Neutrophil (primary cell): ENCODE measurements around the gene FHIP1A.

ENCODE experiments used
- H3K27ac ChIP-seq: fragments of 200-600 bp; sonication (generic); 2 replicates; pipeline ENCODE4 v1.5.1; 2016; ENCODE audit warnings: mild to moderate bottlenecking, moderate library complexity
- H3K27me3 ChIP-seq: fragments of 200-600 bp; sonication (generic); 2 replicates; pipeline ENCODE4 v1.6.0; 2016; ENCODE audit warnings: mild to moderate bottlenecking
- H3K36me3 ChIP-seq: fragments of 200-600 bp; sonication (generic); 2 replicates; pipeline ENCODE4 v1.5.1; 2017
- H3K4me1 ChIP-seq, 2 experiments: fragments of 200-600 bp in 1 of 2; sonication (generic) in 1 of 2; 1 replicate in 1 of 2; 2 replicates in 1 of 2; pipeline versions ENCODE4 v1.5.1 to v1.6.1; 2013 to 2016; ENCODE audit warnings: low read depth in 1 of 2, low read length in 1 of 2, mild to moderate bottlenecking in 1 of 2, moderate library complexity in 1 of 2; ENCODE audit not compliant: control insufficient read depth in 1 of 2, insufficient read depth in 1 of 2
- H3K4me3 ChIP-seq, 2 experiments: fragments of 200-600 bp in 1 of 2; sonication (generic) in 1 of 2; 1 replicate in 1 of 2; 2 replicates in 1 of 2; pipeline ENCODE4 v1.5.1; 2013 to 2016; ENCODE audit warnings: low read depth in 1 of 2, low read length in 1 of 2, mild to moderate bottlenecking in 1 of 2, moderate library complexity in 1 of 2
- H3K9me3 ChIP-seq: fragments of 200-600 bp; sonication (generic); 2 replicates; pipeline ENCODE4 v1.5.1; 2016
- CTCF ChIP-seq: fragments of 200-600 bp; sonication (generic); IDR thresholded peaks from 2 replicates; pipeline ENCODE4 v1.5.1; 2016; ENCODE audit warnings: antibody characterized with exemption

FHIP1A gene

GRCh38 chr4:151429957-151430570, 21.1 kb downstream of the FHIP1A start:
- no peak for TF ChIP-seq CTCF
- Histone ChIP-seq H3K27ac (no peak overlapping the region), H3K36me3 (no peaks in the 10 kb centered on the region), H3K9me3 (no peaks in the 10 kb centered on the region), H3K27me3 (peaks cover 7% of the 10 kb centered on the region), H3K4me1 (no peaks in the 10 kb centered on the region), H3K4me3 (no peak overlapping the region)

- peaks cover 7% of the 10 kb centered on the region for H3K27me3 ChIP-seq
- no peak for TF ChIP-seq CTCF
- H3K4me1 ChIP-seq: no peaks in the 10 kb centered on the region
- no peak overlapping the region for H3K27ac ChIP-seq
- H3K36me3 ChIP-seq: no peaks in the 10 kb centered on the region
- H3K4me3 ChIP-seq: no peak overlapping the region
- H3K9me3 ChIP-seq: no peaks in the 10 kb centered on the region
Measured at GRCh38 chr4:151430740-151431457, 21.9 kb downstream of the FHIP1A start.

GRCh38 chr4:151431728-151432127, 22.8 kb downstream of the FHIP1A start:
- no peaks in the 10 kb centered on the region for H3K9me3 ChIP-seq
- no peak overlapping the region for H3K4me3 ChIP-seq
- no peaks in the 10 kb centered on the region for H3K36me3 ChIP-seq
- H3K27me3 ChIP-seq: peaks cover 3% of the 10 kb centered on the region
- H3K27ac ChIP-seq: no peak overlapping the region
- no peaks in the 10 kb centered on the region for H3K4me1 ChIP-seq
- TF ChIP-seq CTCF: no peak

- no peaks in the 10 kb centered on the region for H3K9me3 ChIP-seq
- no peak overlapping the region for H3K27ac ChIP-seq
- no peaks in the 10 kb centered on the region for H3K36me3 ChIP-seq
- no peaks in the 10 kb centered on the region for H3K4me1 ChIP-seq
- TF ChIP-seq CTCF: no peak
- H3K4me3 ChIP-seq: no peak overlapping the region
- no peaks in the 10 kb centered on the region for H3K27me3 ChIP-seq
Measured at GRCh38 chr4:151432654-151433053, 23.7 kb downstream of the FHIP1A start.

- no peak overlapping the region for H3K27ac ChIP-seq
- H3K9me3 ChIP-seq: no peaks in the 10 kb centered on the region
- H3K4me3 ChIP-seq: no peak overlapping the region
- no peaks in the 10 kb centered on the region for H3K36me3 ChIP-seq
- no peaks in the 10 kb centered on the region for H3K27me3 ChIP-seq
- H3K4me1 ChIP-seq: no peaks in the 10 kb centered on the region
- TF ChIP-seq CTCF: no peak
Measured at GRCh38 chr4:151434183-151434860, 25.3 kb downstream of the FHIP1A start.
